ENCODE measurements around the gene GPR137. TPM values are rescaled to one million over a fixed set of nuclear protein-coding genes. Genes with fewer than 3 reads are reported as not detected.

GPR137 gene
- total and polyA plus RNA-seq, 9 of the 15 experiments (the other 6 are each of a cell fraction or from before 2014, with no cell fraction given), result 0.32 to 26.7 (median 10.7) TPM

GRCh38 chr11:64304316-64305072 is 18.8 kb downstream of the GPR137 start (continued):
- TF ChIP-seq, protein P1, sequence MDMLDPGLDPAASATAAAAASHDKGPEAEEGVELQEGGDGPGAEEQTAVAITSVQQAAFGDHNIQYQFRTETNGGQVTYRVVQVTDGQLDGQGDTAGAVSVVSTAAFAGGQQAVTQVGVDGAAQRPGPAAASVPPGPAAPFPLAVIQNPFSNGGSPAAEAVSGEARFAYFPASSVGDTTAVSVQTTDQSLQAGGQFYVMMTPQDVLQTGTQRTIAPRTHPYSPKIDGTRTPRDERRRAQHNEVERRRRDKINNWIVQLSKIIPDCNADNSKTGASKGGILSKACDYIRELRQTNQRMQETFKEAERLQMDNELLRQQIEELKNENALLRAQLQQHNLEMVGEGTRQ (CRISPR knock-in tag; IDR thresholded peaks at IDR 0.05), result peak; percentile 52
- TF ChIP-seq NFIX (CRISPR knock-in tag; IDR thresholded peaks at IDR 0.05; ENCODE audit: low read depth), result no peak
- no peak for TF ChIP-seq HDAC8 (tag; IDR thresholded peaks at IDR 0.05)
- TF ChIP-seq MTA2 (IDR thresholded peaks at IDR 0.05; ENCODE audit: low read depth), result no peak
- no peak for TF ChIP-seq JUNB (CRISPR knock-in tag; conservative IDR thresholded peaks at IDR 0.05)
- TF ChIP-seq SP2 (IDR thresholded peaks at IDR 0.05; ENCODE audit: extremely low read depth, low read depth, low read length, poor library complexity, severe bottlenecking), result no peak
- no peak for TF ChIP-seq MED1 (CRISPR knock-in tag; IDR thresholded peaks at IDR 0.05; ENCODE audit: borderline replicate concordance)
- TF ChIP-seq KLF1 (tag; IDR thresholded peaks at IDR 0.05), result peak; percentile 67; the same call in 1 of the 2 replicates
- TF ChIP-seq EP300 (IDR thresholded peaks at IDR 0.05; ENCODE audit: low read length), result peak; percentile 19
- no peak for TF ChIP-seq FOXJ2 (tag; IDR thresholded peaks at IDR 0.05)
- TF ChIP-seq ZNF134 (CRISPR knock-in tag; conservative IDR thresholded peaks at IDR 0.05), result no peak
- no peak for TF ChIP-seq PRPF4 (IDR thresholded peaks at IDR 0.05; ENCODE audit: insufficient read depth, low read depth, low read length, poor library complexity, severe bottlenecking)
- TF ChIP-seq PURB (CRISPR knock-in tag; IDR thresholded peaks at IDR 0.05; ENCODE audit: low read depth), result no peak
- no peak for TF ChIP-seq ZC3H8 (IDR thresholded peaks at IDR 0.05)
- TF ChIP-seq NR2F6 (CRISPR knock-in tag; IDR thresholded peaks at IDR 0.05), result no peak
- TF ChIP-seq ZKSCAN3 (CRISPR knock-in tag; IDR thresholded peaks at IDR 0.05), result no peak
- TF ChIP-seq CAMTA2 (CRISPR knock-in tag; conservative IDR thresholded peaks at IDR 0.05), result no peak
- TF ChIP-seq SIRT6 (IDR thresholded peaks at IDR 0.05; ENCODE audit: low read depth, low read length), result no peak
- TF ChIP-seq BCLAF1 (IDR thresholded peaks at IDR 0.05; ENCODE audit: borderline replicate concordance in 1 of 2, control insufficient read depth in 1 of 2, low read depth in 2 of 2, low read length in 1 of 2), result no peak
- TF ChIP-seq TEAD2 (tag; IDR thresholded peaks at IDR 0.05), result no peak
- TF ChIP-seq, protein P2, sequence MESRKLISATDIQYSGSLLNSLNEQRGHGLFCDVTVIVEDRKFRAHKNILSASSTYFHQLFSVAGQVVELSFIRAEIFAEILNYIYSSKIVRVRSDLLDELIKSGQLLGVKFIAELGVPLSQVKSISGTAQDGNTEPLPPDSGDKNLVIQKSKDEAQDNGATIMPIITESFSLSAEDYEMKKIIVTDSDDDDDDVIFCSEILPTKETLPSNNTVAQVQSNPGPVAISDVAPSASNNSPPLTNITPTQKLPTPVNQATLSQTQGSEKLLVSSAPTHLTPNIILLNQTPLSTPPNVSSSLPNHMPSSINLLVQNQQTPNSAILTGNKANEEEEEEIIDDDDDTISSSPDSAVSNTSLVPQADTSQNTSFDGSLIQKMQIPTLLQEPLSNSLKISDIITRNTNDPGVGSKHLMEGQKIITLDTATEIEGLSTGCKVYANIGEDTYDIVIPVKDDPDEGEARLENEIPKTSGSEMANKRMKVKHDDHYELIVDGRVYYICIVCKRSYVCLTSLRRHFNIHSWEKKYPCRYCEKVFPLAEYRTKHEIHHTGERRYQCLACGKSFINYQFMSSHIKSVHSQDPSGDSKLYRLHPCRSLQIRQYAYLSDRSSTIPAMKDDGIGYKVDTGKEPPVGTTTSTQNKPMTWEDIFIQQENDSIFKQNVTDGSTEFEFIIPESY (CRISPR knock-in tag; IDR thresholded peaks at IDR 0.05), result peak; percentile 34; the same call in 1 of the 2 replicates
- TF ChIP-seq DEAF1 (CRISPR knock-in tag; IDR thresholded peaks at IDR 0.05), result 0 out of 2 replicates have a peak, but pooled peaks have one; percentile 20
